Nephron (organoid): Measurements from ENCODE around the gene DNER.
"Not testable (repeated sequence)": the region's sequence is repeated elsewhere in the genome, so short reads cannot be mapped to it uniquely, and the experiment has no call there.

Experiments used
- H3K27ac Mint-ChIP-seq, 3 experiments: 2 replicates each; pipeline ENCODE4 v1.8.0; 2020; ENCODE audit warnings: mixed read lengths in 3 of 3, mild to moderate bottlenecking in 2 of 3, moderate library complexity in 1 of 3
- H3K27me3 Mint-ChIP-seq: 2 replicates; pipeline ENCODE4 v1.8.0; 2021; ENCODE audit warnings: low read depth, mild to moderate bottlenecking, moderate library complexity, mixed read lengths
- H3K36me3 Mint-ChIP-seq: 2 replicates; pipeline ENCODE4 v1.8.0; 2020; ENCODE audit warnings: low read depth, mixed read lengths
- H3K4me1 Mint-ChIP-seq: 2 replicates; pipeline ENCODE4 v1.8.0; 2020; ENCODE audit warnings: mixed read lengths
- H3K4me3 Mint-ChIP-seq, 3 experiments: 2 replicates each; pipeline ENCODE4 v1.8.0; 2020; ENCODE audit warnings: mild to moderate bottlenecking in 3 of 3, mixed read lengths in 3 of 3, moderate library complexity in 2 of 3
- H3K9me3 Mint-ChIP-seq: 2 replicates; pipeline ENCODE4 v1.8.0; 2020; ENCODE audit warnings: mixed read lengths
- CTCF ChIP-seq, 3 experiments: fragments of 200-600 bp; sonication (generic); IDR thresholded peaks; one replicate each; pipeline ENCODE4 v1.5.0; 2021; ENCODE audit warnings: antibody characterized with exemption in 3 of 3; ENCODE audit not compliant: unreplicated experiment in 3 of 3

The DNER gene

GRCh38 chr2:229748950-229749349, 34.6 kb upstream of the DNER start:
- H3K9me3 Mint-ChIP-seq: peaks cover 8% of the 10 kb centered on the region
- no peaks in the 10 kb centered on the region for H3K4me1 Mint-ChIP-seq
- H3K36me3 Mint-ChIP-seq: no peaks in the 10 kb centered on the region

GRCh38 chr2:229742691-229743090, 28.3 kb upstream of the DNER start:
- H3K27ac Mint-ChIP-seq: not testable (repeated sequence)

More at GRCh38 chr2:229748950-229749349, 34.6 kb upstream of the DNER start:
- H3K27ac Mint-ChIP-seq: no peak overlapping the region
- H3K4me3 Mint-ChIP-seq: no peak overlapping the region
- H3K27me3 Mint-ChIP-seq: no peaks in the 10 kb centered on the region
- no peak for TF ChIP-seq CTCF (IDR thresholded peaks at IDR 0.05; ENCODE audit: unreplicated experiment in 3 of 3)

GRCh38 chr2:229740279-229740678, 25.9 kb upstream of the DNER start:
- H3K27ac Mint-ChIP-seq: no peak overlapping the region
- H3K4me1 Mint-ChIP-seq: no peaks in the 10 kb centered on the region
- TF ChIP-seq CTCF (IDR thresholded peaks at IDR 0.05; ENCODE audit: unreplicated experiment in 3 of 3): no peak
- no peaks in the 10 kb centered on the region for H3K27me3 Mint-ChIP-seq
- no peak overlapping the region for H3K4me3 Mint-ChIP-seq
- H3K9me3 Mint-ChIP-seq: peaks cover 50% of the 10 kb centered on the region
- H3K36me3 Mint-ChIP-seq: peaks cover 4% of the 10 kb centered on the region

More at GRCh38 chr2:229742691-229743090, 28.3 kb upstream of the DNER start:
- H3K27me3 Mint-ChIP-seq, H3K4me1 Mint-ChIP-seq, H3K4me3 Mint-ChIP-seq, H3K36me3 Mint-ChIP-seq: not testable (repeated sequence)
- peaks cover 40% of the 10 kb centered on the region for H3K9me3 Mint-ChIP-seq

GRCh38 chr2:229738024-229738625, 23.8 kb upstream of the DNER start:
- Mint-ChIP-seq H3K27ac (no peak overlapping the region), H3K27me3 (no peaks in the 10 kb centered on the region), H3K36me3 (peaks cover 4% of the 10 kb centered on the region), H3K4me1 (no peaks in the 10 kb centered on the region), H3K9me3 (peaks cover 42% of the 10 kb centered on the region), H3K4me3 (no peak overlapping the region)
- TF ChIP-seq CTCF (IDR thresholded peaks at IDR 0.05; ENCODE audit: unreplicated experiment in 3 of 3): no peak

- no peaks in the 10 kb centered on the region for H3K36me3 Mint-ChIP-seq
- peaks cover 27% of the 10 kb centered on the region for H3K9me3 Mint-ChIP-seq
- H3K4me3 Mint-ChIP-seq: no peak overlapping the region
- H3K27ac Mint-ChIP-seq: no peak overlapping the region
- peaks cover 4% of the 10 kb centered on the region for H3K27me3 Mint-ChIP-seq
- no peak for TF ChIP-seq CTCF (IDR thresholded peaks at IDR 0.05; ENCODE audit: unreplicated experiment in 3 of 3)
- H3K4me1 Mint-ChIP-seq: no peaks in the 10 kb centered on the region
These were observed 20.1 kb upstream of the DNER start for GRCh38 chr2:229734410-229734809.

GRCh38 chr2:229733611-229734245, 19.4 kb upstream of the DNER start:
- Mint-ChIP-seq H3K36me3 (no peaks in the 10 kb centered on the region), H3K4me3 (no peak overlapping the region), H3K9me3 (peaks cover 20% of the 10 kb centered on the region), H3K27me3 (peaks cover 4% of the 10 kb centered on the region), H3K4me1 (no peaks in the 10 kb centered on the region), H3K27ac (no peak overlapping the region)
- TF ChIP-seq CTCF (IDR thresholded peaks at IDR 0.05; ENCODE audit: unreplicated experiment in 3 of 3): no peak
